T-helper 2 cell treated with Interferon-gamma antibody and Interleukin-4, amounts not matched to agents 100 ng/mL and 5 ng/mL, for 36 hours (primary cell): Measurements from ENCODE around the gene COL23A1. TPM values are rescaled to one million over a fixed set of nuclear protein-coding genes. Genes with fewer than 3 reads are reported as not detected.
"Not testable (repeated sequence)": the region's sequence is repeated elsewhere in the genome, so short reads cannot be mapped to it uniquely, and the experiment has no call there.

Experiments
- intact Hi-C: fragments of 100-400 bp; cut with micrococcal nuclease; formaldehyde crosslinking; loops from one replicate; pipeline ENCODE4 v1.15.1; 2023
- total RNA-seq: library from RNA; stranded (reverse); gene quantifications from 2 replicates; pipeline ENCODE4 v1.2.3, GENCODE V29; 2022

Gene COL23A1
- total RNA-seq, 1 donor from 2014 or later: 0.09 TPM

DNA sequence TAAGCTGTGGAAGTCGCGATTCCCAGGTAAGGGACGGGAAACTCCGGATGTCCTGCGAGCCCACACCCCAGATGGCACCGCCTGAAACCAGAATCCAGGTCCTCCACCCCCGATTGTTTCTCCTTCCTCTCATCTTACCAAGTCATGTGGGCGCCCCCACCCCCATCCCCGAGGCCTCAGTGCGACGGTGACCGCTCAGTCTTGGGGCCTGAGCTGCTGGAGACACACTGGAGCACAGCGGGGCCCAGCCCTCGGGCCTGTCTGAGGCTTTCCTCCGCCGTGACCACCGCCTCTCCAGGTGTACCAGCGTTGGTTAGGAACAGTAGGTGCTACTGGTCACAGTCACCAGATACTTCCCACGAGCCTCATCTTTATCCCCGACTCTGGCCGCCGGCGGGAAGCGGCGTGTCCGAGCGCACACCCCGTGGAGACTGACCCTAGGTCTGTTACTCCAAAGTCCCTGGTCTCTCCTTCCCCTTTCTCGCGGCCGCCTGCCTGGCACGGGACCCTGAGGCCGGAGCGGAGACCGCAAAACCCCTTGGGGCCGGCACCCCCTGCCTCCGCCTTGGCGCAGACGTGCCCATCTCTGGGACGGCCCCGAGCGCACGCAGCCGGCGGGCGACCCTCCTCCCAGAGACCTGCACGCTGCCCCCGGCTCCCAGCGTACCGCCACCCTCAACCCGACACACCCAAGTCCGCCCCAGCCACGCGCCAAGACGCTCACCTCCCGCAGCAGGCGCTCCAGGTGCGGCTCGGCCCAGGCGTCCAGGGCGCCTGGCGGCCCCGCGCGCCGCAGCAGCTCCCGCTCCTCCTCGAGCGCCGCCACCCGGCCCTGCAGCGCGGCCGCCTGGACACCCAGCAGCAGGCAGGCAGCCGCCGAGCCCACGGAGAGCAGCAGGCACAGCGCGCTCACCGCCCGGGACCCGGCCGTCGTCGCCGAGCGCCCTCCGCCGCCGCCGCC, 733 bp downstream of the COL23A1 start:
- intact Hi-C loops: loop anchor here (1.0 kb wide), 1 partner anchor 354 kb away; no protein-coding TSS in a partner anchor

DNA sequence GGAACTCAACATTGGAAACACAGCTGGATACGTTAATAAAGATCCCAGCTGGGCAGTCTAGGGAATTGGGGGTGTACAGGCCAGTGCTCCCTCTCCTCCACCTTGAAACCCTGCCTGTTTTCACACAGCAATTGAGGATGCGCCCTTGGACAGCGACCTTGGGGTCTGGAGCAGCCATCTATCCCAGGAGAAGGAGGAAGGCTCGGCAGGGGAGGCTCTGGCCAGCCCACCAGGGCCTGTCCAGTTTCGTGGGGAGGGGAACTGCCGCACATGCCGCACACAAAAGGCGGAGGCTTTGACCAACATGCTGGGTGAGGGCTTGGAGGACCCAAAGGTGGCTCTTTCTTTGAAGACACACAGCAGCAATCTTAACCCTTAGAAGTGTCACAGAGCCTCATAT, 1.4 kb downstream of the COL23A1 start:
- intact Hi-C loops: no loop called here

DNA sequence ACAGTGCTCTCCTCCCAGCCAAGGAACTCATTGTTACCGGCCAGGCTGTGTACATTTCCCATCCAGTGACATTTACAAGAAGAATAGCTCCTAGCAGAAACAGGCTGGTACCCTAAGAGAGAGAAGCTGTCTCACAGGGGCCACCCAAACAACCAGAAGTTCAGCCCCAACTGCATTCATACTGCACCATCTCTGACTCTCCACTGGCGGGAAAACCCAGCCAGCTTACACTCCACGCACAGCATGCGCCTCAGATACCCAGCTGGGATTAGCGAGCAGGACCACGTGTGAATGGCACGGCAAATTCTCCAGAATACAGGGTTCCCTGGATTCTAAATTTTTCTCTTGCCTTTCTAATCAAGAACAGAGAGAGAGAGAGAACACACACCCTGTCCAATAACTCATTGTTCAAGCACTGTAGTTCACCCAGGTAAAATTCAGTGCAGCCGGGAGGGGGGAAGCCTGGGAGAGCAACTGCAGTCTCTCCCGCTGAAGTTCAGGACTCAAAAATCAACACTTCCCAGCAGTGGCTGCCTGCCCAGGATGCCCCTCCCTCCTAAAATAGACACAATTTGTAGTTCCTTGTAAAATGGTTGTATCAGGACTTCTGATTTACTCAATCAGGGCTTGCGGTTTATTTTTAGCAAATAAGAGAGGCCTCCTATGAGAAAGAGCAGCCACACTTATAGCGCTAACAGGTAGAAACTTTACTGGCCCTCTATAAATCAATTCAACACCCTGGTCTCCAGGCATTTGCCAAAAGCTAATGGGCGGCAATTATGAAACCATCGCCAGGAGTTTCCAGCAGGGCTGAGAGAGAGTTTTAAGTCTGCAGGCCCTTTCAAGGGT, 2.2 kb downstream of the COL23A1 start:
- intact Hi-C loops: no loop called here

DNA sequence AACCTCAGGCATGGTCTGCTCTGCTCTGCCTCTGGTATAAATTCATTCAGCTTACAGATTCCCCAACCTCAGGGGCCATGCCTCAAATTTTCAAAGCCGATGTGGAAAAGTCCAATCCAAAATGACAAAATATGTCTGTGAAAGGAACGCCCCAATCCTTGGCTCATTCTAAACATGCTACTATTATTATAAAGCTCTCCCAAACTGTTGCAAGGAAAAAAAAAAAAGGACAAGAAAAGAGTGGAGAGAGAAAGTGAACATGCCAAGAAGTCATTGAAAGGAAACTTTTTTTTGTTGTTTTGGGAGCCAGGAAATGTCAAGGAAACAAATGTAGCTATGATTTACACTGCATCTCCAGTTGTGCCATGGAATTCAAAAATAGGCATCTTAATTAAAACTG, 3.8 kb downstream of the COL23A1 start:
- intact Hi-C loops: no loop called here

DNA sequence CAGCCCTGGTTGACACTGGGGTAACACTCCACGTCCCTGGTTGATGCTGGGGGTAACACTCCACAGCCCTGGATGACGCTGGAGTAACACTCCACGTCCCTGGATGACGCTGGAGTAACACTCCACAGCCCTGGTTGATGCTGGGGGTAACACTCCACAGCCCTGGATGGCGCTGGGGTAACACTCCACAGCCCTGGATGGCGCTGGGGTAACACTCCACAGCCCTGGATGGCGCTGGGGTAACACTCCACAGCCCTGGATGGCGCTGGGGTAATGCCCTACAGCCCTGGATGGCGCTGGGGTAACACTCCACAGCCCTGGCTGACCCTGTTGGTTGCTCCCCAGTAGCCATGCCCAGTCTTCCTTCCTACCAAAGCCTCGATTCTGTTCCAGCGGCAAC, 4.8 kb downstream of the COL23A1 start:
- intact Hi-C loops: not testable (repeated sequence)

DNA sequence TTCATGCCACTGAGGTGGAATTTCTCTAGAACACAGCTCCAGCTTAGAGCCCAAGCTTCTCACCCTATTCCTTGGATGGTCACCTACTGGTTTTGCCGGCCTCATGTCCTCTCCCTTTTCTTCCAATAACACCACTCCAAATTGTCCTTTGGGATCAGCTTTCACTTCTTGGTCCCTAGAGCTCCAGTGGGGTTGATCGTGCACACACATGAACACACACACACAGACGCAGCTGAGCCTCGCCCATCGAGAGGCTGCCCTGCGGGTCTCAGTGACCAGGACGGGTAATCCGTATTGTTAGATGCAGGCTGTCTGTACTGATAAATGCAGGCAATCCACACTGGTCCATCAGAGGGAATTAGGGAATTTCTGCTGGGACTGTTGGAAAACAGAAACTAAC, 6.9 kb downstream of the COL23A1 start:
- intact Hi-C loops: no loop called here

DNA sequence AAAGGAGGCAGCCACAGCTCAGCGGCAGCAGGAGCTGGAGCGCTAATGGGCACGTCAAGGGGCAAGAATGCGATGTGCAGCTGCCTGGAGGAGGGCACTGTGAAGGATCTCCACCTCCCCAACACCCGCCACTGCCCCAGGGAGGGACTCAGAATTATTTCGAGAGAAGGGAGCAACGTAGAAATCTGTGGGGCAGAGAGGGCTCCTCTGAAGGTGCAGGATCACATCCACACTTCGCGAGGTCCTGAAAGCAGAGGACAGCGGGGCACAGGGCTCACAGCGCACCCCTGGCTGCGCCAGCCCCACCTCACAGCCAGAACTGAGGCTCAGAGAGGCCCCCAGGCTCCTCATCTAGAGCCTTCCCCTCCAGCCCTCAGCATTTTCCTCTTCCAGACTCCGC, 7.9 kb downstream of the COL23A1 start:
- intact Hi-C loops: no loop called here

DNA sequence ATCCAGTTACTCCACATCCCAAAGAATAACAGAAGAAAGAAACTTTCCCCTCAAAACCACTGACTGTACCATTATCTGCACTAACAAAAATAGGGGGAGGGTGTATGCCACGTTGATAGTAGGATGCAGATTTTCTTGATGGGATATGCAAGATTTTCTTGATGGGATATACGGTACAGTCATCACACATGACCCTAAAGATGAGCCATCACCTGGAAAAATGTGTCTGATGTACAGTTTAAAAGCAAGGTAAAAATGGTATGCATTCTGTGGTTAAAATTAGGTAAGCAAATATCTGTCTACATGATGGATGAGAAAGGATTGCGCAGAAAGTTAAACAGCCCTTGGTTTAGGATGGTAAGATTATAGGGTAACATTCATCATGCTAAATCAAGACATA, 8.6 kb downstream of the COL23A1 start:
- intact Hi-C loops: no loop called here

DNA sequence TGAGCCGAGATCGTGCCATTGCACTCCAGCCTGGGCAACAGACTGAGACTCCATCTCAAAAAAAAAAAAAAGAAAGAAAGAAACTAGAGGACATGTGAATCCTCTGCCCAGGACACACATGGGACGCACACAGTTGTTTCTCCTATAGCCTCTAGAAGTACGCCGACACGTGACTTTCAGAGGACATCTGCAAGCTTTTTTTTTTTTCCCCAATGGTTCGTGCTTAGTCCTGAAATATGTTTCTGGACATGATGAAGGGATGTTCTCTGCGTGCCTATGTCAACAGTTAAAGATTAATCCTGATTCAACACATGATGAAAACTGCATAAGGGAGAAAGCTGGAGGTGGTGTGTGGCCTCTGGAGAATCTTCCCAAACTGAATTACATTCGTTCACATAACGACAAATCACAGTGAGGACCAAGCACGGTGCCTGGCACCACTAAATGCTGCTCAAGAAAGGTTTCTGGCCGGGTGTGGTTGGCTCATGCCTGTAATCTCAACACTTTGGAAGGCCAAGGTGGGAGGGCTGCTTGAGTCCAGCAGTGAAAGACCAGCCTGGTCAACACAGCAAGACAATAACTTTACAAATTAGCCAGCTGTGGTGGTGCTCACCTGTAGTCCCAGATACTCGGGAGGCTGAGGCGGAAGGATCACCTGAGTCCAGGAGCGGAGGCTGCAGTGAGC, 9.8 kb downstream of the COL23A1 start:
- intact Hi-C loops: no loop called here

DNA sequence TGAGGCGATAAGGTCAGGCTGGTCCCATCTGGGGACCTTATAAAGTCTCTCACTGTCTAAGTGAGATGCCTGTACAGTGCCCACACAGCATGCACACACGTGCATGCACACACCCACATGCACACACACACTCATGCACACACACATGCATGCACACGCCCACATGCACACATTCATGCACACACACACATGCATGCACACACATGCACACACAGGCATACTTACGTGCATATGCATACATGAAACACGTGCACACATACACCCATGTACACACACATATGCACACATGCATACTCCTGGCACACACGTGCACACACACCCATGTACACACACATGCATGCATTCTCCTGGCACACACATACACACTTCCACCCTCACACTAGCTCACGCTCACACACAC, 12.2 kb downstream of the COL23A1 start:
- intact Hi-C loops: no loop called here

DNA sequence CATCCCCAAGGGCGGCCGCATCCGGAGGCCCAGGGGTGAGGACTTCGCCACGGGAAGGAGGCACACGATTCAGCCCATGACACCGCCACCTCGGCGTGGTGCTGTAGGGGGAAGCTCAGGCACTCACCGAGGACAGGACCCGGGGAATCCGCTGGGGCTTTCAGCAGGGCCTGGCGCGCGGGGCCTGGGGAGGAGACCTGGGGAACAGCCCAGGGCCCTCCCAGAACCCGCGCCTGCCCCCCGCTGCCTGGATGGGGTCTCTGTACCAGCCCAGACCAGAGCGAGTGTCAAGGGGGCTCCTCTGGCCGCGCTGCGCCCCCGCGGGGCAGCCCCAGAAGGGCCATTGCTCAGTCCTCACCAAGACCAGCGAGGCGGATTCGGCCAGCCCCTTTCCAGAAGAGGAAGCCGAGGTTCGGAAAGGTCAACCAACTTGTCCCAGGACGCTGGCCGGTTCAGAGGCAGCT, 12.8 kb downstream of the COL23A1 start:
- intact Hi-C loops: no loop called here

DNA sequence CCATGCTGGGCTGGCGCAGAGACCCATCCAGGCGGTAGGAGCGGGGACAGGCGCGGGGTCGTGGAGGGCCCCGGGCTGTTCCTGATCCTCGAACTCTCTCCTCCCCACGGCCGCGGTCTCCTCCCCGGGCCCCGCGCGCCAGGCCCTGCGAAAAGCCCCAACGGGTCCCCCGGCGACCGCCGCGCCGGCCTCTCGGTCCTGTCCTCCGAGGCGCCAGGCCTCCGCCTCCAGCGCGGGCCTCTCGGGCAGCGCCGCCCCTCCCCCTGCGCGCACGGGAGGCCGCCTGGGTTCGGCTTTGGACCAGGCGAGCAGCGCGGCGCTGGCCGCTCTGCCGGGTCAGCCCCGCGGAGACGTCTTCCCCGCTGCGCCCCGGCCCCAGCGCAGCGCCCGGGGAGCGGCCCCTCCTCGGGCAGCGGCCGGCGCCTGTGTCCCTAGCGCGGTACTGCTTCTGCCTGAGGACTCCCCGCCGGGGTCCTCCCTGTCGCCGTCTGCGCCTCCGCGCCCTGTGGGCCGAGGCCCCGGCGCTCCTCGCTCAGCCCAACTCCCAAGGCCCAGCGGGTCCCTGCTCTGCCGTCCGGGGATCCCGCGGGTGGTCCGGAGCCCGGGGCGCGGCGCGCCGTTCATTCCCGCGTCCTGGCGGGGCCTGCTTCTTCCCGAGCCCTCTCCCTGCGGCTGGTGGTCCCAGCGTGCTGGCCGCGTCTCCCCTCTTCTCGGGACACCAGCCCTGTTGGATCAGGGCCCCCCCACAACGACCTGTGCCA, 13.4 kb downstream of the COL23A1 start:
- intact Hi-C loops: no loop called here

DNA sequence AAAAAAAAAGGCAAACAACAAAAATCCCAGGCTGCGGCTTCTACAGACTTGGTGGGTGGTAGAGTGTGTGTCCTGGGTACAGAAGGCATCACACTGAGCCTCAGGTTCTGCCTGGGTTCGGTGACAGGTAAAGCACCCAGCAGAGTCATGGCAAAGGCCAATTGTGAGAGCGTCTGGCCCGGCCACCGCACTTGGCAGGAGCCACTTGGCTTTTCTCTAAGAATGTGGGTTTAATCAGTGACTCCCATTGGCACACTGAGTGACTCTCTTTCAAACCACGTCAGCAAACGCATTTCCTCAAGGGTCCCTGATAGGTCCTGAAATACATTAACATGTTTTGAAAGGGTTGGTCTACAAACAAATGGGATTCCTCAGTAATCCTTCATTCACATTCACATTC, 17.0 kb downstream of the COL23A1 start:
- intact Hi-C loops: no loop called here

DNA sequence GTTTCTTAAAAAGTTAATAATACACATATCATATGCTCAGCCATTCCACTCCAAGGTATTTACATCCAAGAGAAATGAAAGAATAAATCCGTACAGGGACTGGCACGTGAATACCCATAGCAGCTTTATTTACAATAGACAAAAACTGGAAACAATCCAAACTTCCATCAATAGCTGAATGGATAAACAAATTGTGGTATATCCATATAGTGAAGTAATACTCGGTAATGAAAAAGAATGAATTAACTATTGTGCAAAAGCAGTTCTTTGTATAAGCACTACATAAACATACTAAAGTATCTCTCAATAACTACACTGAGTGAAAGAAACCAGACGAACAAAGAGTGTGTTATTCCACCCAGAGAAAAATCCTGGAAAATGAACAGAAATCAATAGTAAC, 17.6 kb downstream of the COL23A1 start:
- intact Hi-C loops: no loop called here

DNA sequence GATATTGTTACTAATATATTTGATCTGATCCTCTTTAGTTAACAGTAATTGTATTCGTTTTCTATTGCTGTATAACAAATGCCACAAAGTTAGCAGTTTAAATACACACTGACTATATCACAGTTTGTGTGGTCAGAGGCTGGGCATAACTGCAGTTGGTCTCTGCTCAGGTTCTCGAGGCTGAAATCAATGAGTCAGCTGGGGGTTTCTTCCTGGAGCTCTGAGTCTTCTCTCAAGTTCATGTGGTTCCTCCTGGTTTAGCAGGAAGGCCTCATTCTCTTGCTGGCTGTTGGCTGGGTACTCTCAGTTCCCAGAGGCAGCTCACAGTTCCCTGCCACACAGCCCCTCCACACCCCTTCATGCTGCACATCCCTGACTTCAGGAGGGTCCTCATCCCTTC, 20.7 kb downstream of the COL23A1 start:
- intact Hi-C loops: no loop called here

DNA sequence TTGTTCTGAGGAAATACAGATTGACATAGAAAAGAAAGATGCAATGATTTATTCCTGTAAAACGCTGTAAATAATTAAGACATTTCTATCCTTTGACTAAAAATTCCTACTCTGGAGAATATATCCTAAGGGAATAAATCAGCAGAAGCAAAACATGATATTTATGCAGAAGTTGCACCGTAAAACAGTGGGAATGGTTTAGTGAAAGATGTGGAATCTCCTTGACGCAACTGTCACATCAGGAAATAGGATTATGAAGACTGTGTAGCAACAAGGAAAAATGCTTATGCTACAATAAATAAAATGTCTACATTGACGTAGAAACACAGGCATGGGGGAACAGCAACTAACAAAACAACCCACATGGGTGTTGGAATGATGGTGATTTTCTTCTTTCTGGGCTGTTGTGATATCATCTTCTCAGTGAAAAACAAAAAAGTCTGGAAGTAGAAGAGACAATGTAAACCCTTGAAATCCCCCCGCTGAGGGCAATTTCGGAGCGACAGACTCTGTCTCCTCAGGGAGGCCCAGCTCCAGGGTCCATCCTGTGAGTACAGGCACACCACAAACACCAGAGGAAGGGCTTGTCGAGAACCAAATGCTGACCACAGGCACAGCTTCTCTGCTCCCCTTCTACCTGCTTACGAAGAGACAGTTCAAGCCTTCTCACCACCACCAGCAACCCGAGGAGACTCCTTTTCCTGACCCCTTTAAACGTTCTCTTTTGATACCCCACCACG, 25.2 kb downstream of the COL23A1 start:
- intact Hi-C loops: no loop called here

DNA sequence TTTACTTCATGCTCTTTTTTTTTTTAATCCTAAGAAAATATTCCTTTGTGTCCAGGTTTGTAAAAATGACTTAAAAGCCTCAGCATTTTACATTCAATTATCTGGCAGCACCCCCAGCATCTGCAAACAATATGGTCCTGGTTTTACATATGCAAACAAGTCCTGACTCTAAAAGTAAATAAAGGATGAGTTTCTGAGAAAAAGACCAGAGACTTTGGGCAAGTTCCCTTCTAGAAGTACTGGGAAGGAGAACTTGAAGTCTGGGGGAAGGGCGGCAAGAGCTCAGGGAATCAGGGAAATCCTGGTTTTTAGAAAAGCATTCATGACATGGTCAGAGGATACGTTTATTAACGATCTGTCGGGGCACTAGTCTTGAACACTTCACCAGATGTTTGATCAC, 25.8 kb downstream of the COL23A1 start:
- intact Hi-C loops: no loop called here

DNA sequence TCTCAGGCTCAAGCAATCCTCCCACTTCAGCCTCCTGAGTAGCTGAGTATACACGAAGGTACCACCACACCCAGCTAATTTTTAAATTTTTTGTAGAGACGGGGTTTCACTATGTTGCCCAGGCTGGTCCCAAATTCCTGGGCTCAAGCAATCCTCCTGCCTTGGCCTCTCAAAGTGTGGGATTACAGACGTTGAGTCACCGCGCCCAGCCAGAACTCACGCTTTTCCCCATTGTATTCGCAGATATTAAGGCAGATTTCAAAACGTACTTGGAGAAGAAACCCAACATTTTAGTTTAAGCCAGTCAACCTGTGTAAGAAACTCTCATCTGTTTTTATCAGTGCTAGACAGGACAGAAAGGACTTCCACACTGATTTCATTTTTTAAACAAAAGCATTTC, 26.6 kb downstream of the COL23A1 start:
- intact Hi-C loops: no loop called here

DNA sequence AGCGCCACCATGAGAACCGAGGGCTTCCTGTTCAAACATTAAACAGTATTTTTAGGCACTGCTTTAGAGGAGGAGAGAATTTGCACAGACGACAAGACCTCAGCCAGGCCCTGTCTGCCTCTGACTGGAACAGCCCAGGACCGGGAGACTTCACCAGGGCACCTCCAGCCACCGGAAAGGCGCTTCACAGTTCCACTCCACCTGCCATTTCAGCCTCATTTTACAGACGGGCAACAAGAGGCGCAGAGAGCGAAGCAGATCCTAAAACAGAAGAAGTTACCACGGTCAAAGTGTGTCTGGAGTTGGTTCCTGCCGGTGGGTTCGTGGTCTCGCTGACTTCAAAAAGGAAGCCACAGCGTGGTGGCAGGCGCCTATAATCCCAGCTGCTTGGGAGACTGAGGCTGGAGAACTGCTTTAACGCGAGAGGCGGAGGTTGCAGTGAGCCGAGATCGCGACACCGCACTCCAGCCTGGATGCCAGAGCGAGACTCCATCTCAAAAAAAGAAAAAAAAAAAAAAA, 28.4 kb downstream of the COL23A1 start:
- intact Hi-C loops: no loop called here

DNA sequence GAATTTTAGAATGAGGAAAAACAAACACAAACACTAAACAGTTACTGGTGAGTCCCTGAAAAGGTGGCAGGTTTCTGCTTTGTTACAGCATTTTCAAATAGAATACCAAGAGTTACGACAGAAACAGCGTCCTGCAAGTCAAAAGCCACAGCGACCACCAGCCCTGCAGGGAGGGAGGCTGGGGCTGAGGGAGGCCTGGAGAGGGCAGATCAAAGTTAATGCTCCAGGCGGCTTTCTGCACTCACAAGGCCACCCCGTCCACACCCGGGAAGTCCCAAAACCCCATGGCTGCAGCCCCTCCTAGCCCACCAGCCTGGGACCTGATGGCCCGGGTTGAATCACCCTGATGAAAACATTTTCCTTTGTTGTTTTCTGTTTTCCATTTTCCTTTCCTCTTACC, 29.3 kb downstream of the COL23A1 start:
- intact Hi-C loops: no loop called here
